Left ventricle myocardium superior (tissue), 1 donor: ENCODE measurements around the gene VSNL1. TPM values are rescaled to one million over a fixed set of nuclear protein-coding genes. Genes with fewer than 3 reads are reported as not detected.

ENCODE experiments used
- ATAC-seq: fragments of 200-7000 bp; cut with Tn5 transposase; one replicate; pipeline ENCODE4 v1.9.1; 2020; ENCODE audit warnings: mild to moderate bottlenecking, moderate library complexity
- DNase-seq: peaks from one replicate; pipeline ENCODE4 v3.0.0-alpha.2; 2020
- intact Hi-C: fragments of 100-400 bp; cut with micrococcal nuclease; formaldehyde crosslinking; loops from one replicate; pipeline ENCODE4 v1.11.0; 2022
- long read RNA-seq: library from polyadenylated mRNA; unstranded; transcript quantifications from one replicate; pipeline ENCODE4 v2.0.0, GENCODE V29; 2021
- total RNA-seq: library from RNA; stranded (reverse); fragmentation: NEBNext Ultra II Directional; extraction: Animal tissue kit (Norgen Biotek cat#: 25700); gene quantifications from one replicate; pipeline ENCODE4 v1.2.1, GENCODE V29; 2021
- donor health status: DM: no; HTN: yes; CAD: no; lungs with severe emphysema.

The VSNL1 gene
- 18.6 TPM for total RNA-seq
- long read RNA-seq, transcript VSNL1-201 (4 exons, 1,892 nt), result major isoform, 19 of 23 reads
- long read RNA-seq, partial matches to known transcripts, result 0 of 23 reads
- long read RNA-seq, other reads (novel, unspliced or antisense), result 4 of 23 reads

- ATAC-seq, result peak; percentile 85
- DNase-seq, result peak; percentile 83
- intact Hi-C loops, result no loop called here
Measured at GRCh38 chr2:17540093-17540812, at the start of gene VSNL1. Gene VSNL1 (plus strand): TSS chr2:17540696. CDS start chr2:17592075, 51,379 bp downstream.

- intact Hi-C loops, result no loop called here
- ATAC-seq (no peak), DNase-seq (no peak)
Measured at GRCh38 chr2:17495590-17495989, 44.9 kb upstream of the VSNL1 start.

- ATAC-seq (no peak), DNase-seq (no peak)
- intact Hi-C loops, result no loop called here
Measured at GRCh38 chr2:17497718-17498117, 42.8 kb upstream of the VSNL1 start.

- no peak for ATAC-seq
- intact Hi-C loops, result no loop called here
- DNase-seq, result no peak
Measured at GRCh38 chr2:17506736-17507616, 33.5 kb upstream of the VSNL1 start.

GRCh38 chr2:17515652-17516051 lies 24.8 kb upstream of the VSNL1 start:
- intact Hi-C loops, result no loop called here
- ATAC-seq (no peak), DNase-seq (no peak)

- intact Hi-C loops, result no loop called here
- peak; percentile 51 for ATAC-seq
Measured at GRCh38 chr2:17517481-17518211, 22.9 kb upstream of the VSNL1 start.

GRCh38 chr2:17518212-17519154 lies 22.0 kb upstream of the VSNL1 start, which contains the start of gene RAD51AP2:
Gene RAD51AP2 (minus strand): TSS chr2:17518440. CDS start chr2:17518415, 25 bp downstream.
- ATAC-seq (peak; percentile 99), DNase-seq (peak; percentile 90)
- intact Hi-C loops, result no loop called here

More at GRCh38 chr2:17517481-17518211, 22.9 kb upstream of the VSNL1 start:
- no peak for DNase-seq

GRCh38 chr2:17519486-17519885 lies 21.0 kb upstream of the VSNL1 start:
- intact Hi-C loops, result no loop called here
- ATAC-seq (no peak), DNase-seq (no peak)

- no peak for ATAC-seq
- no peak for DNase-seq
- intact Hi-C loops, result no loop called here
Measured at GRCh38 chr2:17520761-17521160, 19.7 kb upstream of the VSNL1 start.

GRCh38 chr2:17521621-17522020 lies 18.9 kb upstream of the VSNL1 start:
- DNase-seq, result no peak
- ATAC-seq, result no peak
- intact Hi-C loops, result no loop called here

GRCh38 chr2:17522303-17522702 lies 18.2 kb upstream of the VSNL1 start:
- ATAC-seq (no peak), DNase-seq (no peak)
- intact Hi-C loops, result no loop called here

GRCh38 chr2:17529771-17530170 lies 10.7 kb upstream of the VSNL1 start:
- DNase-seq (no peak), ATAC-seq (no peak)
- intact Hi-C loops, result no loop called here

- intact Hi-C loops, result no loop called here
- no peak for DNase-seq
- ATAC-seq, result no peak
Measured at GRCh38 chr2:17533546-17533945, 7.0 kb upstream of the VSNL1 start.

GRCh38 chr2:17536416-17536815 lies 4.1 kb upstream of the VSNL1 start:
- DNase-seq (no peak), ATAC-seq (no peak)
- intact Hi-C loops, result no loop called here

GRCh38 chr2:17538022-17538843 lies 2.3 kb upstream of the VSNL1 start:
- DNase-seq (no peak), ATAC-seq (peak; percentile 15)
- intact Hi-C loops, result no loop called here

- ATAC-seq (peak; percentile 89), DNase-seq (peak; percentile 84)
- intact Hi-C loops, result no loop called here
Measured at GRCh38 chr2:17538844-17539554, 1.5 kb upstream of the VSNL1 start.

GRCh38 chr2:17539611-17540092 lies 844 bp upstream of the VSNL1 start:
- ATAC-seq, result peak; percentile 67
- DNase-seq, result peak; percentile 46
- intact Hi-C loops, result no loop called here
